Measurements from ENCODE around the gene SELENBP1.

DNA sequence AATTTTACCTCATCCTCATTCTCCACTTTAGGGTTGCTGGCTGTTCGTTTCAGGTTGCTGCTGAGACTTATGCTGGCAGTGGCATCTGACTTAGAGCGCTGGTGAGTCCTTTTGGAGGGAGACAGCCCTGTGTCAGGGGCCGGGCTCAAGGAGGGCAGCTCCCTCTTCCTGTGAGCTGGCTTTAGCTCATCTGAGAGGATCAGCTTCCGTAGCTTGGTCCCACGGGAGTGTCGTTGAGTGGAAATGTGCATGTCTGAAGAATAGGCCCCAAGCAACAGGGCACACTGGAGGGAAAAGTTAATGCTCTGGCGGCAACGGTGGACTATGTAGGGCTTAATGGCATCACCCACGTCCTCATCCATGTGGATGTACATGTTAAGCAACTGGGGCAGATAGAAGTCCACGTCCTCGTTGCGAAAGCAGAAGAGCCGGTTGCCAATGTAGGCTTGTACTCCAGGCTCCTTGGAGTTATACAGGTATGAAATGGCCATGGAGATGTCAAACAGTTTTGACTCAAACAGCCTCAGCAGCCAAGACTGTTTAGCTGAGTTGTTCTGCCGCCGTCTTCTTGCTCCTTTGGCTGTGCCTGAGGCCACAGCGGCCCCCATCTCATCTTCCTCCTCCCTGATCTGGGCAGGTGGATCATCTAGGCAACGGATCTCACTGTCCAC is 56.8 kb downstream of the SELENBP1 start:
- TF ChIP-seq POLR2A (IDR thresholded peaks at IDR 0.05; ENCODE audit: low read depth): no peak
- TF ChIP-seq, protein P1, sequence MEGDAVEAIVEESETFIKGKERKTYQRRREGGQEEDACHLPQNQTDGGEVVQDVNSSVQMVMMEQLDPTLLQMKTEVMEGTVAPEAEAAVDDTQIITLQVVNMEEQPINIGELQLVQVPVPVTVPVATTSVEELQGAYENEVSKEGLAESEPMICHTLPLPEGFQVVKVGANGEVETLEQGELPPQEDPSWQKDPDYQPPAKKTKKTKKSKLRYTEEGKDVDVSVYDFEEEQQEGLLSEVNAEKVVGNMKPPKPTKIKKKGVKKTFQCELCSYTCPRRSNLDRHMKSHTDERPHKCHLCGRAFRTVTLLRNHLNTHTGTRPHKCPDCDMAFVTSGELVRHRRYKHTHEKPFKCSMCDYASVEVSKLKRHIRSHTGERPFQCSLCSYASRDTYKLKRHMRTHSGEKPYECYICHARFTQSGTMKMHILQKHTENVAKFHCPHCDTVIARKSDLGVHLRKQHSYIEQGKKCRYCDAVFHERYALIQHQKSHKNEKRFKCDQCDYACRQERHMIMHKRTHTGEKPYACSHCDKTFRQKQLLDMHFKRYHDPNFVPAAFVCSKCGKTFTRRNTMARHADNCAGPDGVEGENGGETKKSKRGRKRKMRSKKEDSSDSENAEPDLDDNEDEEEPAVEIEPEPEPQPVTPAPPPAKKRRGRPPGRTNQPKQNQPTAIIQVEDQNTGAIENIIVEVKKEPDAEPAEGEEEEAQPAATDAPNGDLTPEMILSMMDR (IDR thresholded peaks at IDR 0.05): no peak
- no peak for TF ChIP-seq EP300 (IDR thresholded peaks at IDR 0.05)
- no peak for TF ChIP-seq POLR2AphosphoS5 (IDR thresholded peaks at IDR 0.05)

Data from esophagus muscularis mucosa (tissue), 4 donors.